HK-2 (cell line): ENCODE data around the gene NR2C2.

Source experiments
- DNase-seq: peaks from one replicate; pipeline ENCODE4 v3.0.0-alpha.2; 2018; ENCODE audit not compliant: unreplicated experiment

The NR2C2 gene

DNA sequence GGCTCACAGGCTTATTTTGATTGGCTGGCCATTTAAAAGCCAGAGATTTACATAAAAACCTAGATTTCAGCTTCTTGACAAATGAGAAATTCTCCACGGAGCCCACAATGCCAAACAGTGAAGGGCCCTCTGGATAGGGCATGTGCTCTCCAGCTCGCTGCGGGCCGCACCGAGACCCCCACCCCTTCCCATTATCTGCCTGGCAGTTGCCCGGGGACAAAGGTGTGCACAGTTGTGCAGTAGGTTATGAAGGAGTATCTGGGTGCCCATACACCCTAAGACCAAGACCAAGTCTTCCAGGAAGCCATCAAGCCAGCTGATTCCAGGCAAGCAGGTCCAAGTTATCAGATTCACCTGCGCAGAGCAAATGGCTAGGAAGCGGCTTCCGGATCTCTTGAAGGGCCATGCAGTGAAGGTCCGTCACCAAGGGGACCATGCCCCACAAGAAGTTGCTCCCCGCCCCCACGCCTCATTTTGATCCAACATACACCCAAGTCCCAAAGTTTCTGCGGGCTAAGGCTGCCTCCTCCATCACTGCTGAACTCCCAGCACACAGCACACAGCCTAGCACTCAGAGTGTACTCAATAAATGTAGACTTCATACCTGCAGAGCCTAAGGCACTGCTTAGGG, 116.4 kb downstream of the NR2C2 start:
- no peak for DNase-seq

DNA sequence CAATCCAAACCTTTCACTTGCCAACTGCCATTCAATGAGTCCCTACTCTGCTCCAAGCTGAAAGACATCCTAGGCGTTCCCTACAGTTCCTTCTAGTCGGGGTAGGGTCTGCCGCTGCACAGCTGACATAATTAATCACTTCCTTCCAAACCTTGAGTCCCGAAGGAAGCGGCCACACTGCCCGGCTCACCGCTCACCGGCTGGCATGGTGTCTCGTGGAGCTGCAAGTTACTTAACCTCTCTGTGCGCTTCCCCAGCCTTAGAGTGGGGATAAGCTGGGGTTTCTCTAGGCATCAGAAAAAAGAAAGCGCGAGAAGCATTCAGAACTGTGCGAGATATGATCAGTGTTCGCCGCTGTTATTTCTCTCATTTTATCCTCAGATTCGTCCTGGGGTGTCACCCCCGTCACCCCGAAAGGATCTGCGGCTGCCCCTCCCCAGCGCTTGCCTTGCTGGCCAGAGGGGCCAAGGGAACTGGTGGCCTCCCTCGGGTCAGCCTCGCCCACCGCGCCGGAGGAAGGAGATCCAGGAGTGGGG, 117.0 kb downstream of the NR2C2 start:
- no peak for DNase-seq

DNA sequence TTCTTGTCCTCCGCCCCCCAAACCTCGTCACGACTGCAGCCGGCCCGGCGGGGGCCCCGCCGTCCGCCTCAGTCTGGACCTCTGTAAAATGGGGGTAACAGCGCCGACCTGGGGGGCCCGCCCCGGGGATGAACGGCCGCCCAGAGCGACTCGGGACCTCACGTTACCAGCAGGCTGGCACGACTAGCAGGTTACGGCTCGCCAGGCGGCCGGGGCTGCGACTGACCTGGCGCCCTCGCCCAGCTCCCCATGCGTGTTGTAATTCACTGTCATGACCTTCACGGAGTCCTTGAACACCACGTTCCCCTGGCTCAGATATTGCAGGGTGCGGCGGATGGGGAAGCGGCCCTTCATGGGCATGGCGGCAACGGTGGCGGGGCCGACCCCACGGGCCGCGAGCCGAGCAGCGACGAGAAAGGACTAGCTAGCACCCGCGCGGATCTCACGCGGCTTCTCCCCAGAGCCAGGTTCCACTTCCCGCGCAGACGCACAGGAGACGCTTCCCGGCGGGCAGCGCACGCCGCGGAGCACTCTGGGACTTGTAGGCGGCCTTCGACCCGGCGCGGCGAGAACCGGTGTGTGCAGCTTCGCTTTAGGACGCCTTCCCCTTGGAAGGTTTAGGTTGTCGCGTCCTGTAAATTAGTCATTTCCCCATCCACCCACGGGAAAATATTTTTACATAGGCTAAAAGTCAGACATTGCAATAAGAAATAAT, 117.6 kb downstream of the NR2C2 start, which contains the start of gene MRPS25:
TSS of gene MRPS25 (minus strand) at position 481 of the 715 bp plus-strand sequence. CDS start at position 360, 121 bp downstream.
- DNase-seq = peak; percentile 84

- DNase-seq = no peak
These were observed 118.2 kb downstream of the NR2C2 start for GRCh38 chr3:15065550-15066007.

DNA sequence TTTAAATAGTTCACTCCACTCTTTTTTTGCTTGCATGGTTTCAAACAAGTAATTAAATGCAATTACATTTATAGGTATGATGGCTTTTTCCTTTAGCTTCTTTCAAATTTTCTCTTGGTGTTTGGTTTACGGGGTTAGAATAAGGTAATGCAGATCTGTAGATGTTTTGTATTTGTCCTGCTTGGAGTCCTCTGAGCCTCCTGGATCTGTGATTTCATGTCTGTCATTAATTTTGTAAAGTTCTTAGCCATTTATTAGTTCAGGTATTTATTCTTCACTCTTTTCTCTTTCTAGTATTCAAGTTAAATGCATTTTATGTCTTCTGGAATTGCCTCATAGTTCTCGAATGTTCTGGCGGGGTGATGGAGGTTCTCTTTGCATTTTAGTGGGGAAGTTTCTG, 119.1 kb downstream of the NR2C2 start:
- DNase-seq = no peak

DNA sequence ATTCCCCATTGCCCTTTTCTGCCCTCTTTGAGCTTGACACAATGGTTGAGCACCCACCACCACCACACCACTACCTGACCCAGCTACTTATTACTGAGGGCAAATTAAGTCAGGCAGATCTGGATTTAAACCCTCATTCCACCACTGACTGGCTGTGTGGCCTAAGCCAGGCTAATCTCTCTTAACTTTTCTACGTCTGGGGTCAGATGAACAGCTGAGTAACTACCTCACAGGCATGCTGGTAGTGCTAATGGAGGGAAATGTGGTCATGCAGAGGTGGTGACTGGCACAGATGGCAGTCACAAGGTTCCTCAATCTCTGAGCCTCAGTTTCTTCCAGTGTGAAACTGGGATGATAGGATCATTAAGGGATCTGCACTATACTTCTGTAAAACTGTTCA, 122.1 kb downstream of the NR2C2 start:
- DNase-seq = no peak

GRCh38 chr3:15071699-15072098, 124.3 kb downstream of the NR2C2 start:
- no peak for DNase-seq

DNA sequence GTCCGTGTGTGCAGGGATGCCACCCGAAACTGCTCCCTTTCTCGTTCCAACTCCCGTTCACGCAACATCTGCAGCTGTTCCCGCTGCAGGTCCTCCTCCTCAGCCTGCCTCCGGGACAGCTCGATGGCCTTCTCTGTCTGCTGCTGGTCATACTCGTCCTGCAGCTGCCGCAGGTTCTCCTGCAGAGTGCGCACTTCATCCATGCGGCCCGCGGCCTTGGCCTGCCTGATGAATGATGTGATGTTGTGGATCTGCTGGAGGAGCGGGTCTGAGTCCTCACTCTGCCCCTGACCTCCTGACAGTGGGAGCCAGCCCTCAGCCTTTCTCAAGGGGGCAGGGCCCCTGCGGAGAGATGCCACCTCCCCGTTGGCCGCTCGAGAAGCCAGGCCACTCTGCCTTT, 127.1 kb downstream of the NR2C2 start:
- DNase-seq = no peak

DNA sequence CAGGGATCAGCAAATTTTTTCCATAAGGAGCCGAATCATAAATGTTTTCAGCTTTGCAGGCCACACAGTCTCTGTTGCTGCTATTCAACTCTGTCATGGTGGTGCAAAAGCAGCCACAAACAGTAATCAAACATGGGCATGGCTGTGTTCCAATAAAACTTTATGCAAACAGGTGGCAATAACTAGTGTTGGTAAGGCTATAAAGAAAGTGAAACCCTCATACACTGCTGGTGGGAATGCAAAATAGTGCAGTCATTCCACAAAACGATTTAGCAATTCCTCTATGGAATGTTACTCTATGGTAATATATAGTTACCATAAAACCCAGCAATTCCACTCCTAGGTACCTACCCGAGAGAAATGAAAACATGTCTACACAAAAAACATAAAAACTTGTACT, 131.7 kb downstream of the NR2C2 start:
- no peak for DNase-seq

DNA sequence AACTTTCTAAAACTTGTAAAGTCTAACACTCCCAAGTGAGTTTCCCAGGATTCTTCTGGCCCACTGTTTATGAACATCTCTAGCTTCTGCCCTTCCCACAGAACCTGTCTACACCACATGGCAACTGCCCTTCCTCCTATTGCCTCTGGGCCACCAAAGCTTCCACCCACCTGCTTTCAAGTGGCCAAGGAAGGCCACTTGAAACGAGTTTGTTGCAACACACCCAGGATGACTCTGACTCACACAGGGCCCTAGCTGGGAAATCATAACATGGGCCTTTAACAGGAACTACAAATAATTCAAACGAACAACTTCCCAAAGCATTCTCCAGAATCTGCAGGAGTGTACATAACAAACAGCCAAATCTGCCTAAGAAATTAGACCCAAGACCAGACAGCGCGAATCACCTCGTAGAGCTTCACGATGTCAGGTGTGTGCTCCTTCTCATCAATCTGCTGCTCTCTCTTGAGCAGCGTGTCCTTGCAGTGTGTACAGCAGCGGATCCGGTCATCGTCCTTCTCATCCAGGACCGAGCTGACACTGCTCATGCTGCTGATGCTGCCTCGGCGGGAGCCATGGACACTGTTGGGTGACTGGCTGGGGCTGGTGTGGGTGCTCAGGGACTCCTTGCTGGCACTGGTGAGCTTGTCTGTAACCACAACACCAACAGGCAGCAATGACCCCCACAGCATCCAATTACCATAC, 134.7 kb downstream of the NR2C2 start:
- peak; percentile 14 for DNase-seq

GRCh38 chr3:15083252-15083651, 135.9 kb downstream of the NR2C2 start:
- DNase-seq = no peak

- no peak for DNase-seq
These were observed 138.9 kb downstream of the NR2C2 start for GRCh38 chr3:15086263-15086662.

- no peak for DNase-seq
These were observed 139.3 kb downstream of the NR2C2 start for GRCh38 chr3:15086699-15087098.

DNA sequence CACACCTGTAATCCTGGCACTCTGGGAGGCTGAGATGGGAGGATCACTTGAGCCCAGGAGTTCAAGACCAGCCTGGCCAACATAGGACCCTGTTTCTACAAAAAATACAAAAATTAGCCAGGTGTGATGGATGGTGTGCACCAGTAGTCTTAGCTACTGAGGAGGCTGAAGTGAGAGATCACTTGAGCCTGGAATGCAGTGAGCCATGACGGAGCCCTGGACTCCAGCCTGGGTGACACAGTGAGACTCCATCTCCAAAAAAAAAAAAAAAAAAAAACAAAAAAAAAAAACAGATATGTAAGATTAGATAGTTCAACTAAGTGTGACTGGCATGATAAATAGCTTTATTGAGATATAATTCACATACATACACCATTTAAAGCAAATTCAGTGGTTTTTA, 141.8 kb downstream of the NR2C2 start:
- DNase-seq = no peak

DNA sequence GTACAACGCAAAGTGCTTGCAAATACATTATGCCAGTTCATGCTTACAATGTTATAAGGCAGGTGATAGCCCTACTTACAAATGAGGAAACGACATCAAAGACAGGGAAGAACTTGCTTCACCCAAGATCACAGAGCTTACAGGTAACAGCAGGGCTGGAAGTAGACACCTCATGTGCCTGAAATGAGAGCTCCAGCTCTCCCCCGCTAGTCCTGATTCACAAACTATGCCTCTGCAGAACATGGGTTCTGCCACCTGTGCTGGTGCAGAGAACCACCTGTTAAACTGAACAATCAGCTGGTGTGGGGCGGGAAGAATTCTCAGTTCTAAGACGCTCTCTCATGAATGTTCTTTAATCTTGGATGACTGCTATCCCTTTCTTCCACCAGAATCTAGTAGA, 144.2 kb downstream of the NR2C2 start:
- no peak for DNase-seq

DNA sequence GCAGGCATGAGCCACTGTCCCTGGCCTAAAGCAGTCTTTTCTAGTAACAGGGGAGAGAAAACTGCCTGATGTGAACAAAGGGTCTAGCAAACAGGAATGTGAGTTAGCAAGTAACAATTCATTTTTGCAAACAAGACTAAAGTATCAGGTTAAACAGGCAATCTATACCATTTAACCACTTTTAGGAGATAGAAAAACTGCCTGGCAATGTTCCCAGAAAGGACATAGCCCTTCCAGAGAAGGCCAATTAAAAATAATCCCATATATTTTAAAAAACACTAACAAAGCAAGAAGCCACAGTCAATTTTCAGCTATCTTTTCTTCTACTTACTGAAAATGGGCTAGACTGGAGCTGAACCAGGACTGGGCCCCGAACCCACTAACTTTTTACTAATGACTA, 145.3 kb downstream of the NR2C2 start:
- DNase-seq = no peak

GRCh38 chr3:15094187-15094875, 146.9 kb downstream of the NR2C2 start:
- no peak for DNase-seq

DNA sequence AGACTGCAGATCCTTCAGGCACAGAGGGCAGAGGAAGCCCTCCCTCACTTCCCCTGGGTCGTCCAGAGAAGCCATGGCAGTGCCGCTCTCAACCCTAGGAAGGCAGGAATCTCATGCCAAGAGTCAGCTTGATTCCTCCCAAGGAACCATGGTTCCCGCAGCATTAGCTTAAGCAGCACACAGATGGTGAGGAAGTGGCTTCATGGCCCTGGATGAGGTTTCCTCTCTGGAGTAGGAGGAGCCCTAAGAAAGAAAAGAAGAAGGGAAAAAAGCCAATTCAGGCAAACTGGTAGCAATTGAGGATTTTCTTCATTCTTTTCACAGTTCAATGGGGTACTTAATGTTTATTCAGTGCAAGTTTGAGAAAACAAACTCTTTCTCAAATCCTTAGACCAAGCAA, 148.7 kb downstream of the NR2C2 start:
- no peak for DNase-seq

DNA sequence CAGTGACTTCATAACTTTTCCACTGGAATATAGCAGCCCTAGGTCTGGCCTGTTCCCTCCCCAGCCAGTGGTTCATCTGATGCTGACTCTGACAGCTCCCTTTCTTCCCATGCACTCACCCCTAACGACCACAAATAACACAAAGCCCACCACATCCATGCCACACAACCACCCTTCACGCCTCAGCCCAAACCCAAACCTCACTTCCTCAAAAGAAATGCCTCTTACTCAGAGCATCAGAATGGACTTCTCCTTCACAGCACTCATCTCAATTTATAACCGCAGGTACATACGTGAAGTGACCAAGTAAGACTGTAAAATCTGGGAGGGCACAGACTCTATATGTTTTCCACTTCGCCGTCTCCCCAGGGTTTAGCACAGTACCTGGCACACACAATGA, 150.5 kb downstream of the NR2C2 start:
- DNase-seq = peak; percentile 12
